ENCODE results near the gene FANCC. TPM values are rescaled to one million over a fixed set of nuclear protein-coding genes. Genes with fewer than 3 reads are reported as not detected.

Gene FANCC
- total RNA-seq, 4 donors from 2014 or later, result 3.4 to 12.2 (median 5.6) TPM

- no peak for TF ChIP-seq CTCF (IDR thresholded peaks at IDR 0.05; ENCODE audit: low read depth)
These were observed 5.5 kb downstream of the FANCC start for GRCh38 chr9:95311961-95312360.

- no peak for TF ChIP-seq CTCF (IDR thresholded peaks at IDR 0.05; ENCODE audit: low read depth)
These were observed 10.0 kb downstream of the FANCC start for GRCh38 chr9:95307538-95307937.

- no peak for TF ChIP-seq CTCF (IDR thresholded peaks at IDR 0.05; ENCODE audit: low read depth)
These were observed 10.7 kb downstream of the FANCC start for GRCh38 chr9:95306819-95307218.

- no peak for TF ChIP-seq CTCF (IDR thresholded peaks at IDR 0.05; ENCODE audit: low read depth)
These were observed 11.6 kb downstream of the FANCC start for GRCh38 chr9:95305770-95306492.

- TF ChIP-seq CTCF (IDR thresholded peaks at IDR 0.05; ENCODE audit: low read depth), result no peak
These were observed 15.0 kb downstream of the FANCC start for GRCh38 chr9:95302479-95302878.

- no peak for TF ChIP-seq CTCF (IDR thresholded peaks at IDR 0.05; ENCODE audit: low read depth)
These were observed 19.7 kb downstream of the FANCC start for GRCh38 chr9:95297760-95298159.

- no peak for TF ChIP-seq CTCF (IDR thresholded peaks at IDR 0.05; ENCODE audit: low read depth)
These were observed 20.2 kb downstream of the FANCC start for GRCh38 chr9:95297316-95297715.

All from subcutaneous adipose tissue (tissue), 4 donors.